GM20431 (cell line): Measurements from ENCODE around the gene PCSK6.

Experiments used
- in situ Hi-C: fragments of 300-500 bp; cut with MseI, MboI; formaldehyde crosslinking; loops from one replicate; pipeline ENCODE4 v1.15.0; 2020; ENCODE audit warnings: low sequenced_read_pairs; ENCODE audit not compliant: unreplicated experiment

The PCSK6 gene

GRCh38 chr15:101525087-101525669 is 35.7 kb upstream of the PCSK6 start:
- in situ Hi-C loops = no loop called here

- in situ Hi-C loops = no loop called here
Observed at GRCh38 chr15:101523560-101523940, 34.0 kb upstream of the PCSK6 start.

- in situ Hi-C loops = no loop called here
Observed at GRCh38 chr15:101522621-101523559, 33.4 kb upstream of the PCSK6 start.

GRCh38 chr15:101522091-101522490 is 32.6 kb upstream of the PCSK6 start:
- in situ Hi-C loops = no loop called here

- in situ Hi-C loops = no loop called here
Observed at GRCh38 chr15:101521591-101521990, 32.1 kb upstream of the PCSK6 start.

GRCh38 chr15:101521069-101521468 is 31.6 kb upstream of the PCSK6 start:
- in situ Hi-C loops = no loop called here

- in situ Hi-C loops = no loop called here
Observed at GRCh38 chr15:101520395-101520794, 30.9 kb upstream of the PCSK6 start.

- in situ Hi-C loops = no loop called here
Observed at GRCh38 chr15:101517504-101517903, 28.0 kb upstream of the PCSK6 start.

- in situ Hi-C loops = no loop called here
Observed at GRCh38 chr15:101514318-101514717, 24.8 kb upstream of the PCSK6 start.

- in situ Hi-C loops = no loop called here
Observed at GRCh38 chr15:101511717-101512116, 22.2 kb upstream of the PCSK6 start.

- in situ Hi-C loops = no loop called here
Observed at GRCh38 chr15:101510212-101511197, 21.0 kb upstream of the PCSK6 start.

GRCh38 chr15:101509279-101509678 is 19.8 kb upstream of the PCSK6 start:
- in situ Hi-C loops = no loop called here

- in situ Hi-C loops = no loop called here
Observed at GRCh38 chr15:101506491-101506890, 17.0 kb upstream of the PCSK6 start.

- in situ Hi-C loops = no loop called here
Observed at GRCh38 chr15:101505610-101506337, 16.3 kb upstream of the PCSK6 start.

GRCh38 chr15:101504866-101505609 is 15.5 kb upstream of the PCSK6 start:
- in situ Hi-C loops = no loop called here

GRCh38 chr15:101504373-101504772 is 14.9 kb upstream of the PCSK6 start:
- in situ Hi-C loops = no loop called here

- in situ Hi-C loops = no loop called here
Observed at GRCh38 chr15:101503296-101503599, 13.7 kb upstream of the PCSK6 start.

GRCh38 chr15:101502572-101503295 is 13.2 kb upstream of the PCSK6 start:
- in situ Hi-C loops = no loop called here
